Keratinocyte (primary cell): Measurements from ENCODE around the gene POU3F1. TPM values are rescaled to one million over a fixed set of nuclear protein-coding genes. Genes with fewer than 3 reads are reported as not detected.
A peak's percentile ranks its signal among the peaks of the same experiment; 100 is the strongest.

ENCODE experiments used
- DNase-seq: peaks from one replicate; pipeline ENCODE4 v3.0.0-alpha.2; 2011; ENCODE audit warnings: low read depth, missing footprints, low spot score
- FAIRE-seq: peaks from 2 replicates; lab custom pipeline; 2011; peaks lifted over from hg19 to GRCh38; lab: Jason Lieb, UNC
- H2AFZ ChIP-seq: 2 replicates; pipeline ENCODE4 v1.6.0; 2012; ENCODE audit warnings: low read length, control low read depth, inconsistent platforms; ENCODE audit not compliant: control insufficient read depth
- H3K27ac ChIP-seq: 2 replicates; pipeline ENCODE4 v1.5.1; 2011; ENCODE audit warnings: low read length; ENCODE audit not compliant: control insufficient read depth, insufficient read depth
- H3K27me3 ChIP-seq: 3 replicates; pipeline ENCODE4 v1.6.0; 2011; ENCODE audit warnings: low read length; ENCODE audit not compliant: control insufficient read depth, insufficient read depth; ENCODE audit errors: extremely low read depth
- H3K36me3 ChIP-seq, 2 experiments: 2 replicates in 1 of 2; 3 replicates in 1 of 2; pipeline ENCODE4 v1.5.1; 2011; ENCODE audit warnings: low read length in 2 of 2, mild to moderate bottlenecking in 1 of 2; ENCODE audit not compliant: control insufficient read depth in 2 of 2, insufficient read depth in 2 of 2; ENCODE audit errors: extremely low read depth in 1 of 2
- H3K4me1 ChIP-seq: 3 replicates; pipeline ENCODE4 v1.5.1; 2011; ENCODE audit warnings: low read length; ENCODE audit not compliant: control insufficient read depth, insufficient read depth; ENCODE audit errors: extremely low read depth
- H3K4me2 ChIP-seq: 3 replicates; pipeline ENCODE4 v1.6.0; 2011; ENCODE audit warnings: low read depth, low read length; ENCODE audit not compliant: control insufficient read depth, insufficient read depth; ENCODE audit errors: extremely low read depth
- H3K4me3 ChIP-seq, 3 experiments: fragments of 200-600 bp in 1 of 3; sonication (generic) in 1 of 3; 2 replicates in 2 of 3; 3 replicates in 1 of 3; pipeline ENCODE4 v1.5.1; 2011 to 2016; ENCODE audit warnings: low read length in 3 of 3, mild to moderate bottlenecking in 3 of 3, control low read depth in 2 of 3, inconsistent platforms in 1 of 3, low read depth in 1 of 3, mixed read lengths in 1 of 3, mixed run types in 1 of 3, moderate library complexity in 1 of 3; ENCODE audit not compliant: control insufficient read depth in 2 of 3, insufficient read depth in 2 of 3; ENCODE audit errors: extremely low read depth in 1 of 3
- H3K79me2 ChIP-seq: 2 replicates; pipeline ENCODE4 v1.6.0; 2012; ENCODE audit warnings: low read length; ENCODE audit not compliant: control insufficient read depth, insufficient read depth
- H3K9ac ChIP-seq: 3 replicates; pipeline ENCODE4 v1.6.0; 2011; ENCODE audit warnings: low read length; ENCODE audit not compliant: control insufficient read depth, insufficient read depth; ENCODE audit errors: extremely low read depth
- H3K9me1 ChIP-seq: 3 replicates; pipeline ENCODE4 v1.6.0; 2011; ENCODE audit warnings: low read length; ENCODE audit not compliant: control insufficient read depth, insufficient read depth; ENCODE audit errors: extremely low read depth
- H3K9me3 ChIP-seq: 2 replicates; pipeline ENCODE4 v1.5.1; 2012; ENCODE audit warnings: low read depth, low read length; ENCODE audit not compliant: control insufficient read depth
- H4K20me1 ChIP-seq: 3 replicates; pipeline ENCODE4 v1.6.0; 2011; ENCODE audit warnings: low read length; ENCODE audit not compliant: control insufficient read depth, insufficient read depth; ENCODE audit errors: extremely low read depth
- CTCF ChIP-seq, 3 experiments: IDR thresholded peaks in 1 of 3; conservative IDR thresholded peaks in 1 of 3; optimal IDR thresholded peaks in 1 of 3; 2 replicates in 2 of 3; 3 replicates in 1 of 3; pipeline versions ENCODE3 to v1.5.1; 2011; ENCODE audit warnings: low read length in 3 of 3, mild to moderate bottlenecking in 3 of 3, moderate library complexity in 2 of 3, control low read depth in 1 of 3, inconsistent platforms in 1 of 3; ENCODE audit not compliant: insufficient read depth in 2 of 3; ENCODE audit errors: extremely low read depth in 1 of 3
- EZH2 ChIP-seq: IDR thresholded peaks from one replicate; pipeline ENCODE4 v1.6.1; 2012; ENCODE audit warnings: inconsistent platforms, mild to moderate bottlenecking, low read length, moderate library complexity
- dilution Hi-C: fragments of 300-500 bp; cut with MboI; formaldehyde crosslinking; loops from one replicate; pipeline ENCODE4 v1.7.0; 2020; ENCODE audit warnings: low sequenced_read_pairs; ENCODE audit not compliant: extremely low pct_ligation_motif_present
- polyA plus RNA-seq, 5 experiments: library from polyadenylated mRNA; depleted of rRNA in 3 of 5; stranded (reverse) in 3 of 5; stranded (forward) in 1 of 5; unstranded in 1 of 5; fragments of >200 nt; gene quantifications; 1 replicate in 1 of 5; 2 replicates in 3 of 5; 3 replicates in 1 of 5; pipeline versions ENCODE4 v1.2.1 to v1.2.3, GENCODE V29; 2011 to 2012; ENCODE audit warnings: missing spikeins in 2 of 5, low read depth in 1 of 5, low replicate concordance in 1 of 5

The POU3F1 gene
- polyA plus RNA-seq, 1 donor (not counting 4 experiments of a cell fraction or from before 2014, with no cell fraction given): 0.59 TPM

DNA sequence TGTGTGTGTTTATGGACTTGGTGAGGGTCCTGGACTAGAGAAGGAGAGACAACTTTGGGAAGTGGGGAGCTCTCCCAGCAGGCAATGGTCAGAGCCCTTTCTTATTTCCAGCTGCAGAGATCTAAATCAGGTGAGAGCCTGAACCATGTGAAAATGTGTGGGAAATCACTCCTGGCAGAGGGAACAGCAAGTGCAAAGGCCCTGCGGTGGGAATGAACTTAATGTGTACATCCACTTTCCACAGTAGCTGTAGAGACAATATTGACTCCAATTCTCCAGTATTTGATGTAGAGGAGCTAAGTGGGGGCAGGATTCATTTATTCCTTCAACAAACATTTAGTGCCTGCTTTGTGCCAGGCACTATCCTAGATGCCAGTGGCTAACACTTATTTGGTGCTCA is 14.7 kb upstream of the POU3F1 start:
- FAIRE-seq: no peak
- peaks cover 6% of the 10 kb centered on the region for H3K79me2 ChIP-seq
- H3K36me3 ChIP-seq: no peaks in the 10 kb centered on the region
- H3K9ac ChIP-seq: no peak overlapping the region
- peaks cover 25% of the 10 kb centered on the region for H3K4me1 ChIP-seq
- no peak overlapping the region for H2AFZ ChIP-seq
- H3K4me2 ChIP-seq: no peak overlapping the region
- DNase-seq: no peak
- dilution Hi-C loops: no loop called here
- no peaks in the 10 kb centered on the region for H4K20me1 ChIP-seq
- no peak overlapping the region for H3K27ac ChIP-seq
- H3K9me1 ChIP-seq: no peaks in the 10 kb centered on the region
- H3K4me3 ChIP-seq: no peak overlapping the region
- TF ChIP-seq CTCF (optimal IDR thresholded peaks at IDR 0.05 in 1 of 3, IDR thresholded peaks at IDR 0.05 in 1 of 3, conservative IDR thresholded peaks at IDR 0.05 in 1 of 3; ENCODE audit: extremely low read depth in 1 of 3, insufficient read depth in 2 of 3, low read length in 3 of 3): no peak
- TF ChIP-seq EZH2: no peak
- no peaks in the 10 kb centered on the region for H3K27me3 ChIP-seq
- no peaks in the 10 kb centered on the region for H3K9me3 ChIP-seq

- no peak overlapping the region for H3K9ac ChIP-seq
- no peak overlapping the region for H2AFZ ChIP-seq
- H4K20me1 ChIP-seq: no peaks in the 10 kb centered on the region
- no peaks in the 10 kb centered on the region for H3K9me3 ChIP-seq
- peaks cover 22% of the 10 kb centered on the region for H3K4me1 ChIP-seq
- H3K36me3 ChIP-seq: no peaks in the 10 kb centered on the region
- peak; percentile 55 for FAIRE-seq
- no peak overlapping the region for H3K27ac ChIP-seq
- dilution Hi-C loops: no loop called here
- no peak overlapping the region for H3K4me3 ChIP-seq
- H3K4me2 ChIP-seq: no peak overlapping the region
- peaks cover 6% of the 10 kb centered on the region for H3K79me2 ChIP-seq
- TF ChIP-seq EZH2 (no peak), CTCF (optimal IDR thresholded peaks at IDR 0.05 in 1 of 3, IDR thresholded peaks at IDR 0.05 in 1 of 3, conservative IDR thresholded peaks at IDR 0.05 in 1 of 3; ENCODE audit: extremely low read depth in 1 of 3, insufficient read depth in 2 of 3, low read length in 3 of 3) (no peak)
- no peak for DNase-seq
- no peaks in the 10 kb centered on the region for H3K27me3 ChIP-seq
- H3K9me1 ChIP-seq: no peaks in the 10 kb centered on the region
These were observed 13.9 kb upstream of the POU3F1 start for GRCh38 chr1:38060498-38060897.
